Thoracic aorta (tissue), 2 donors: Measurements from ENCODE around the gene UBE2V1. TPM values are rescaled to one million over a fixed set of nuclear protein-coding genes. Genes with fewer than 3 reads are reported as not detected.
"Not testable (repeated sequence)": the region's sequence is repeated elsewhere in the genome, so short reads cannot be mapped to it uniquely, and the experiment has no call there.

Experiments
- ATAC-seq: fragments of 150-250 bp; one replicate; pipeline ENCODE4 v1.8.0; 2017; ENCODE audit warnings: low read depth; ENCODE audit not compliant: insufficient number of reproducible peaks, low FRiP score
- DNase-seq: peaks from one replicate; pipeline ENCODE4 v3.0.0-alpha.2; 2020; ENCODE audit warnings: low spot score
- H3K27ac ChIP-seq, 2 donors: fragments of 200-600 bp; sonication (generic); 1 replicate in 1 of 2; 2 replicates in 1 of 2; pipeline ENCODE4 v1.5.1; 2016; ENCODE audit warnings: mild to moderate bottlenecking in 2 of 2, moderate library complexity in 2 of 2
- H3K27me3 ChIP-seq: fragments of 200-600 bp; sonication (generic); replicated peaks from 2 replicates; pipeline ENCODE4 v1.6.0; 2016; ENCODE audit warnings: mild to moderate bottlenecking; ENCODE audit not compliant: insufficient read depth
- H3K36me3 ChIP-seq: fragments of 200-600 bp; sonication (generic); one replicate; pipeline ENCODE4 v1.5.1; 2016
- H3K4me1 ChIP-seq, 2 donors: fragments of 200-600 bp; sonication (generic); 1 replicate in 1 of 2; 2 replicates in 1 of 2; pipeline versions ENCODE4 v1.5.1 to v1.6.0; 2016; ENCODE audit warnings: low read depth in 2 of 2, mild to moderate bottlenecking in 1 of 2; ENCODE audit not compliant: control insufficient read depth in 1 of 2
- H3K4me3 ChIP-seq: fragments of 200-600 bp; sonication (generic); 2 replicates; pipeline ENCODE4 v1.5.1; 2016; ENCODE audit warnings: mild to moderate bottlenecking
- H3K9me3 ChIP-seq: fragments of 200-600 bp; sonication (generic); 2 replicates; pipeline ENCODE4 v1.5.1; 2016
- CTCF ChIP-seq: fragments of 200-600 bp; sonication (generic); IDR thresholded peaks from one replicate; pipeline ENCODE4 v1.5.1; 2019; ENCODE audit warnings: antibody characterized with exemption
- total RNA-seq, 2 donors: library from RNA; depleted of rRNA; stranded (reverse); fragments of >200 nt; gene quantifications; one replicate each; pipeline versions ENCODE4 v1.1.0 to v1.2.3, GENCODE V29; 2016

The UBE2V1 gene
- total RNA-seq = 10 to 100 TPM; 91.7 to 98.4 TPM

GRCh38 chr20:50112512-50113419 lies at the start of gene UBE2V1:
Gene UBE2V1 (minus strand): TSS chr20:50113150. CDS start chr20:50113128, 22 bp downstream.
- DNase-seq (peak; percentile 67), ATAC-seq (peak; percentile 47)
- H3K27ac ChIP-seq = peak within 1 kb of the TSS; percentile 95
- no peak for TF ChIP-seq CTCF
- no peaks in the 10 kb centered on the region for H3K36me3 ChIP-seq
- H3K4me1 ChIP-seq = peaks cover 27 to 71% of the 10 kb centered on the region in 2 donors
- peak within 1 kb of the TSS; percentile 91 for H3K4me3 ChIP-seq
- H3K27me3 ChIP-seq = no peaks in the 10 kb centered on the region
- no peaks in the 10 kb centered on the region for H3K9me3 ChIP-seq

- H3K4me1 ChIP-seq, DNase-seq, H3K27me3 ChIP-seq, H3K4me3 ChIP-seq, ATAC-seq, H3K9me3 ChIP-seq, H3K36me3 ChIP-seq, H3K27ac ChIP-seq: not testable (repeated sequence)
Measured at GRCh38 chr20:50161494-50161893, 48.5 kb upstream of the UBE2V1 start.

GRCh38 chr20:50153500-50154377 lies 40.8 kb upstream of the UBE2V1 start, which contains the start of gene PEDS1:
Gene PEDS1 (minus strand): TSS chr20:50153723. CDS start chr20:50153637, 86 bp downstream.
- Histone ChIP-seq H3K9me3 (no peaks in the 10 kb centered on the region), H3K36me3 (no peaks in the 10 kb centered on the region), H3K4me1 (peaks cover 22 to 45% of the 10 kb centered on the region in 2 donors), H3K27me3 (no peaks in the 10 kb centered on the region), H3K27ac (peak within 1 kb of the TSS; percentile 71 to 77), H3K4me3 (peak within 1 kb of the TSS; percentile 96)
- ATAC-seq = peak; percentile 89
- TF ChIP-seq CTCF = no peak
- no peak for DNase-seq

- peak; percentile 16 for ATAC-seq
- no peaks in the 10 kb centered on the region for H3K9me3 ChIP-seq
- no peaks in the 10 kb centered on the region for H3K36me3 ChIP-seq
- no peaks in the 10 kb centered on the region for H3K27me3 ChIP-seq
- peaks cover 22 to 45% of the 10 kb centered on the region in 2 donors for H3K4me1 ChIP-seq
- H3K4me3 ChIP-seq = peak overlapping the region; percentile 96
- DNase-seq = no peak
- peak; percentile 10 for TF ChIP-seq CTCF
- H3K27ac ChIP-seq = peak overlapping the region; percentile 69 to 77
Measured at GRCh38 chr20:50153153-50153499, 40.2 kb upstream of the UBE2V1 start.

- Histone ChIP-seq H3K27me3 (no peaks in the 10 kb centered on the region), H3K36me3 (no peaks in the 10 kb centered on the region), H3K27ac (peak overlapping the region; percentile 69 to 77), H3K9me3 (no peaks in the 10 kb centered on the region), H3K4me1 (peaks cover 22 to 46% of the 10 kb centered on the region in 2 donors), H3K4me3 (peak overlapping the region; percentile 96)
- DNase-seq = no peak
- TF ChIP-seq CTCF = no peak
- ATAC-seq = no peak
Measured at GRCh38 chr20:50152394-50153152, 39.6 kb upstream of the UBE2V1 start.
